NCI-H2029 treated with DMSO at 0.1 percent for 48 hours (cell line): ENCODE data around the gene OPCML.

ENCODE experiments used
- DNase-seq: peaks from one replicate; lab custom pipeline; 2025; lab: John Stamatoyannopoulos, UW

OPCML gene

GRCh38 chr11:132559331-132560036, 972.8 kb downstream of the OPCML start:
- no peak for DNase-seq

DNA sequence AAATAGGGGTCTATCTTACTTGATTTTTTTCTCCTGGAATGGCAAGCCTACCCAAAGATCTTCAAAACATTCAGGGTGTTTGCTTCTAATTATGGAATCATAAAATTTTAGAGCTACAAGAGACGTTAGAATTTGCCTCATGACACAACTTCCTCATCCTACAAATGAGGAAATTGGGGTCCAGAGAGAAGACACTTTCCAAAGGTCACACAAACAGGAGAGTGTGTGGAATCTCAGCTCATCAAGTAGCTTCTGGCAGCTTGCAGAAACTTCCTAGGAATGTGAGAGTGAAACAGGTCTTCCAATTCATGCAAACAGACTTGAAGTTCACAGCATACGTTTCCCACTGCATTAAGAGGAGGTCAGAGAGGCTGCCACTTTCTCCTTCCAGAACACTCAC, 976.0 kb downstream of the OPCML start:
- DNase-seq = no peak

GRCh38 chr11:132555617-132556016, 976.7 kb downstream of the OPCML start:
- no peak for DNase-seq

GRCh38 chr11:132551016-132551415, 981.3 kb downstream of the OPCML start:
- DNase-seq = no peak

GRCh38 chr11:132549561-132549960, 982.7 kb downstream of the OPCML start:
- DNase-seq = no peak

DNA sequence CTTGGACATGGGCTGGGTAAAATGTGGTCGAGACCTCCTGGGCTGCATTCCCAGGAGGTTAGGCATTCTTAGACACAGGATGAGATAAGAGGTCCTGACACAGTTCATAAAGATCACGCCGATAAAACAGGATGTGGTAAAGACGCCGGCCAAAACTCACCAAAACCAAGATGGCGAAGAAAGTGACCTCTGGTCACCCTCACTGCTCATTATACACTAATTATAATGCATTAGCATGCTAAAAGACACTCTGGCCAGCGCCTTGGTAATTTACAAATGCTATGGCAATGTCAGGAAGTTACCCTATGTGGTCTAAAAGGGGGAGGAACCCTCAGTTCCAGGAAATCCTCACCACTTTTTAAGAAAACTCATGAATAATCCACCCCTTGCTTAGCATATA, 983.3 kb downstream of the OPCML start:
- no peak for DNase-seq

GRCh38 chr11:132544007-132544406, 988.3 kb downstream of the OPCML start:
- DNase-seq = no peak

- DNase-seq = no peak
Measured at GRCh38 chr11:132541794-132542193, 990.5 kb downstream of the OPCML start.

DNA sequence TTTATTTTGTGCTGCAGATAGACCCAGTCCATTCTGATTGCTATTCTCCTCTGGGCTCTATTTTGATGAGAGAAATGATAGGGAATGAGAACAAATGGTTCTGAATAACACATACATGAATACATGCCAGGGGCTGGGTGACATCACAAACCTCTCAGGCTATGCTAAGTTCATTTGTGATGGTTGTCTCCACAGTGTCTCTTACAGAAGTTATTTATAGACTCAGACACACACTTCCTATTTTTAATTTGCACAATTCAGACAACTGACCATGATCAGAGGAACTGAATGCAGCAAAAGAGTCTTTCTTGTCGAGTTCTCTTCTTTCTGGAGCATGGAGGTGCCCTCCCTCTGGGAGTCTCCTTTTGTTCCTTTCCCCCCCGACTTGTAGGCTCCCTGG, 991.7 kb downstream of the OPCML start:
- no peak for DNase-seq

DNA sequence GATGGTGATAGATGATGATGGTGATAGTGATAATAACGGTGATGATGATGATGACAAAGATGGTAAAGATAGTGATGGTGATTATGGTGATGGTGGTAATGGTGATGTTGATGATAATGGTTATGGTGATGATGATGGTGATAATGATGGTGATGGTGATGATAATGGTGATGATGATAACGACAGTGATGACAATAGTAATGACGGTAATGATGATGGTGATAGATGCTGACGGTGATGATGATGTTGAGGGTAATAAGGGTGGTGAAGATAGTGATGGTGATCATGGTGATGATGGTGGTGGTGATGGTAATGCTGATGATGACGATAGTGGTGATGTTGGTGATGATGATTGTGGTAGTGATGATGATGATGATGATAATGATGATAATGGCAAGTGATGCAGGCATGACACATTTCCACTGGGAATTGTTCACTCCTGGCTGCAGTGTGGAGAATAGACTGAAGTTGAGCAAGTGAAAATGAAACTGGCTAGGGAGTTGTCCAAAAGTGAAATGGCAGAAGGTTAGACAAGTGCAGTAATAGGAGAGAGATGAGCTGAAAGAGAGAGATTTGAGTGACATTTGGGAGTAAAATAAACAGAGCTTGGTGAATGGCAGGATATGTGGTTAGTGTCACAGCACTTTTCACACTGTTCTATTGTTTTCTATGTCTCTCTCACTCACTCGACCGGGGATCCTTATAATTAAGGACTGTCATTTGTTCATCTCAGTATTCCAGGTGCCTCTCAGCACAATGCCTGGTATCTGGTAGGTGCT, 992.5 kb downstream of the OPCML start:
- no peak for DNase-seq

GRCh38 chr11:132538642-132539041, 993.7 kb downstream of the OPCML start:
- no peak for DNase-seq

DNA sequence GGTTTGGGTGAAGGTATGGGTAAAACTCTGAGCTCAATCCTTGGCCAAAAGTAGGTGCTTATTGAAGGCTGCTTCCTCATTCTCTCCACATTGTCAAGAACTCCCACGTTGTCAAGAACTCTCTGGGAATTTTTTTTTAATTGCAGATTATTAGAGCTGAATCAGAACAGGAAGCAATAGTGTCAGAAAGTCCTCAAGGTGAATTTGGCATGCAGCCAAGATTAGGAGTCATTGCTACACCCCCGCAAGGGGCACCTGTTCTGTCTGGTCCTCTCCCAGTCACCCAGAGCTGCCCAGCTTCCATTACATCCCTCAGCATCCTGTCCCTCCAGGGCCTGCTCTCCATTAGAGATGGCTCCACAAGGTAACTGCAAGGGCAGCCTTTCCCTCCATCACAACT, 996.5 kb downstream of the OPCML start:
- DNase-seq = no peak

GRCh38 chr11:132531921-132532320, 1000.4 kb downstream of the OPCML start:
- DNase-seq = no peak

DNA sequence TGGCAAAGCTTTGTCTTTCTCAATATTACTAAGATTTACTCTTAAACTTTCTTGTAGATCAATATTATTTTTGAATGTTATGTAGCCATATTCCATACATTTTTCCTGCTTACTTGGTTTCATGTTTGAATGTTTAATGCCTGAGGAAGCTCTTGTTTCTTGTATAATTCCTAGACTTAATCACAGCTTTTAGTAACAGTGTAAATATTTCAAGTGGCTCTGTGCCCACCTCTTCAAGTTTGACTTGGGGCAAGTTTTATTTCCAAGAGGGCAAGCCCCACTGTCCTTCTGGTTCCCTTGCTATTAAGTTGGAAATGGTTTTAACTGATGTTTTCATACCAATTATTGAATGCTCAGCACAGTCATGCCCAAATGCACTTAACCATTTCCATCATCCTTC, 1004.1 kb downstream of the OPCML start:
- DNase-seq = no peak

GRCh38 chr11:132523929-132524328, 1008.4 kb downstream of the OPCML start:
- DNase-seq = no peak

- no peak for DNase-seq
Measured at GRCh38 chr11:132520199-132520598, 1012.1 kb downstream of the OPCML start.

DNA sequence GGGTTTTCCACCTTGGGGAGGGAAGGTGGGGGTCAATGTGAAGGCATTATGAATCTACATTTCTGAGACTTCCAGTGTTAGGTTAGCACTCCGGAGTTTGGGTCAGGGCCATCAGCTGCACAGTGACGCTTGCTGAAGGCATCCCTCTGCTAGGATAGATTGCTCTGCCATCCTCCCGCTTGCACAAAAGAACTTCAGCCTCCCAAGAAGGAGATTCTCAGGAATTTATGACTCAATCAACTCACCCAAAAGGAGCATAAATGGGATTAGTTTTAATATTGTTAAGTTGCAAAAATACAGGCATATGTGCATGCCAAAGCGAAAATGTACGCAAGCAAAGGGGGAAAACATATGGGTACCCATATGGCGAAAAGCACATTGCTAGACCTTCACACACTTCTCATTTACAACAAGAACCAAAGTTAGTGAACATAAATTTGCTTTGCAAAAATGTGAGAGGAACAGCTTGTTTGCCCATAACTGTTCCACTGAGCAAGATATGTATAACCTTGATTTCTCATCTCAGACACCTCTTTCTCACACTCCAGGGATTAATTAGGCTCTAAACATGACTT, 1013.0 kb downstream of the OPCML start:
- no peak for DNase-seq

GRCh38 chr11:132504501-132505041, 1027.7 kb downstream of the OPCML start:
- DNase-seq = no peak

DNA sequence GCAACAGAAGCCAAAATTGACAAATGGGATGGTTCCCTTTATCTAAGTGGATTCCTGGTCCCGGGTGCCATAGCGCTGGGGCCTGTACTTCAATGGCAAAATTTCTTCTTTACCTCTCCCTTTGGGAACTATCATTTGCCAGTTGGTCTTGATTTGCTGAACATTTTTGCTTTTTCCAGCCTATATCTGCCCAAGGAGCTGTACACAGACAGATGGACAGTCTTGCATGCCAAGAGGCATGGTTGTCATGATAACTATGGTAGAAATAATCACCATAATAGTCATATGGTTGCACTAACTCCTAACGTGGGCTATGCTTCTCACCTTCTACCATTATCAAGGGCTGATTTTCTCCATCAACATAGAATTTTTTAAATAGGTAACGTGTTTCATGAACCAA, 1030.9 kb downstream of the OPCML start:
- DNase-seq = no peak

- no peak for DNase-seq
Measured at GRCh38 chr11:132499661-132500060, 1032.6 kb downstream of the OPCML start.

DNA sequence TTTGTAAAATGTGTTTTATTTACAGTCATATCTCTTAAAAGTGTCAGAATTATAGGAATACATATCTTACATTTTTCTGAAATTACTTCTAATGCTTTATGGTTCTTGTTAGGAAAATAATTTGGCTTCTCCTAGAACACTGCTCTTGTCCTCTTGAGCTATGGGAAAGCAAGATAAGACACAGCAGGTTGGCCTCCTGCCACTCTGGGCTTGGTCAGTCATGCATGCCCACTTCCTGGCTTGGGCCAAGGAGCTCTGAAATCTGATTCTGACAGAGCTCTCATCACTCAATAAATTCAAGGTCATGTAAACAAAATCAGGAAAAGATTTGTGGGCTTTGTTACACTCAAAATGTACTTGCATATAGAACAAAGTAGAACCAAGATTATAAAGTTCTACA, 1036.0 kb downstream of the OPCML start:
- peak; percentile 5 for DNase-seq

DNA sequence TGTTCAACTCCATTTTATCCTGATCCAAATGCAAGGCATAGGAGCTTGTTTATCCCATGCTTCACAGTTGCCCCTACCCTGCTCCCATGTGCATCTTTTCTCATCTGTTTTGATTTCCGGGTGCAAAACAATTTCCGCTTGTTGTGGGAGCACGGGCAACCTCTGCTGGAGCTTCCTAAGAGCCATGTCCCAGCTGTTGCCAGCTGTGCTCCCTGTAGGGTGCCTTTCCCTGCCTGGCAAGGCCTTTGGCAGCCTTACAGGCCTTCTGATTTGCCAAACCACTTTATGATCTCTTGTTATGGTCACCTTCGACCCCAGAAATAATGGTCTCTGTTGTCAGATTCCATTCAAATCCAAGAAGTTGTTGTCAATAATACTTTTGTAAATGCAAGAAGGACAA, 1038.5 kb downstream of the OPCML start:
- DNase-seq = no peak

DNA sequence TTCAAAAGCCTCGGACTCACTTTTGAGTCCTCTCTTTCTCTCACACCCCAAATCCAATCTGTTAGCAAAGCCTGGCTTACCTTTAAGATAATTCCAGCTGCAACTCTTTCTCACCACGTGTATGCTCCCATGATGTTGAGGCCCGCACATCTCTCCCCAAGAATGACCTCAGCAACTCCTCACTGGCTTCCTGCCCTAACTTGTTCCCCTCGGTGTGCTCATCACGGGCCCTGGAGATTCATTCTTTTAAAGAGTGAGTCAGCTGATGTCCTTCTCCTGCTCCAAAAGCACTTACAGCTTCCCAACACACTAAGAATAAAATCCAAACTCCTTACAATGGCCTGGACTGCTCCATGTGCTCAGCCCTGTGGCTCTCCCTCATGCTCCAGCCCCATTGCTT, 1041.3 kb downstream of the OPCML start:
- DNase-seq = no peak
